ENCODE measurements around the gene CD28. TPM values are rescaled to one million over a fixed set of nuclear protein-coding genes. Genes with fewer than 3 reads are reported as not detected.

Gene CD28
- total RNA-seq, 3 donors from 2014 or later (not counting 1 experiment from before 2014, with no cell fraction given): 0.54 to 3.5 (median 3.3) TPM

GRCh38 chr2:203787979-203788378, 81.5 kb downstream of the CD28 start:
- ATAC-seq: no peak
- Mint-ChIP-seq H3K9me3 (no peaks in the 10 kb centered on the region), H3K27me3 (ENCODE audit: low read depth in 2 of 2) (peaks cover 0 to 3% of the 10 kb centered on the region in 2 donors), H3K4me3 (no peak overlapping the region), H3K36me3 (no peaks in the 10 kb centered on the region), H3K4me1 (peaks cover 4 to 5% of the 10 kb centered on the region in 2 donors), H3K27ac (no peak overlapping the region)
- no peak for TF ChIP-seq CTCF (IDR thresholded peaks at IDR 0.05)
- intact Hi-C loops (cut with micrococcal nuclease): no loop called here
- Histone ChIP-seq H3K9me3 (ENCODE audit: control insufficient read depth, insufficient read depth, low read length) (no peaks in the 10 kb centered on the region), H3K4me3 (ENCODE audit: low read length) (no peak overlapping the region), H3K27me3 (ENCODE audit: control insufficient read depth, insufficient read depth, low read length) (no peaks in the 10 kb centered on the region), H3K36me3 (ENCODE audit: control insufficient read depth, insufficient read depth, low read length) (no peaks in the 10 kb centered on the region), H3K27ac (ENCODE audit: low read length) (no peak overlapping the region), H3K4me1 (ENCODE audit: control insufficient read depth, insufficient read depth, low read length) (peaks cover 4% of the 10 kb centered on the region)
- DNase-seq: no peak
- WGBS (ENCODE audit: insufficient coverage): 41% methylated on average over 2 of the region's 2 CpGs

Other genes starting within 250 kb of the CD28 start
- 1 to 10 TPM in 2 of 3 donors, under 1 TPM in 1; 0.34 to 3.6 (median 1.5) TPM for gene RAPH1, start 171.3 kb upstream of the CD28 start, total RNA-seq
- 1 to 10 TPM in 1 of 3 donors, under 1 TPM in 2; 0.31 to 2.3 (median 0.78) TPM for gene CTLA4, start 161.1 kb downstream of the CD28 start, total RNA-seq
- gene ICOS, start 230.1 kb downstream of the CD28 start, total RNA-seq: 1 to 10 TPM in 2 of 3 donors, under 1 TPM in 1; 0.35 to 4.2 (median 1.7) TPM

Data from natural killer cell (primary cell).